Pancreas (tissue), 10 donors: ENCODE measurements around the gene KRI1. TPM values are rescaled to one million over a fixed set of nuclear protein-coding genes. Genes with fewer than 3 reads are reported as not detected.

ENCODE experiments used
- ATAC-seq, 4 donors: fragments of 200-7000 bp; cut with Tn5 transposase; one replicate each; pipeline versions ENCODE4 v1.8.0 to v1.9.1; 2020; ENCODE audit warnings: mild to moderate bottlenecking in 4 of 4, moderate library complexity in 4 of 4
- DNase-seq, 6 donors: peaks; one replicate each; pipeline ENCODE4 v3.0.0-alpha.2; 2020
- FAIRE-seq: peaks from 2 replicates; lab custom pipeline; 2012; peaks lifted over from hg19 to GRCh38; lab: Jason Lieb, UNC
- H3K27ac ChIP-seq, 4 donors: fragments of 200-600 bp; sonication (generic); 1 replicate in 3 of 4; 2 replicates in 1 of 4; pipeline versions ENCODE4 v1.5.0 to v1.8.0; 2020
- H3K27me3 ChIP-seq, 4 donors: fragments of 200-600 bp; one replicate each; pipeline ENCODE4 v1.8.0; 2021
- H3K36me3 ChIP-seq, 3 donors: fragments of 200-600 bp; sonication (generic) in 1 of 3; one replicate each; pipeline versions ENCODE4 v1.5.0 to v1.8.0; 2020 to 2021
- H3K4me1 ChIP-seq, 3 donors: fragments of 200-600 bp; one replicate each; pipeline ENCODE4 v1.8.0; 2021
- H3K4me3 ChIP-seq, 4 donors: fragments of 200-600 bp; sonication (generic) in 2 of 4; one replicate each; pipeline versions ENCODE4 v1.5.0 to v1.8.0; 2020 to 2021
- H3K9me3 ChIP-seq, 4 donors: fragments of 200-600 bp; one replicate each; pipeline ENCODE4 v1.8.0; 2021
- WGBS, 2 donors: extraction: QIAGEN DNeasy Blood & Tissue Kit; methylation state at CpG; one replicate each; pipeline ENCODE4 v1.1.7; 2013; 5-methylcytosine and 5-hydroxymethylcytosine counted together
- intact Hi-C, 3 donors: fragments of 100-400 bp; cut with DNase I; formaldehyde crosslinking; loops; one replicate each; pipeline versions ENCODE4 v1.11.1 to v1.14.2; 2022
- polyA plus RNA-seq, 2 donors: library from polyadenylated mRNA; stranded (reverse); fragments of 200-250 nt; gene quantifications; one replicate each; pipeline ENCODE4 v1.2.3, GENCODE V29; 2013
- total RNA-seq, 6 donors: library from RNA; stranded (reverse); fragmentation: NEBNext Ultra II Directional in 4 of 6; extraction: Animal tissue kit (Norgen Biotek cat#: 25700) in 4 of 6; gene quantifications; one replicate each; pipeline versions ENCODE4 v1.2.1 to v1.2.4, GENCODE V29; 2021 to 2023
- TF ChIP-seq, protein P1 (sequence below), 4 donors: fragments of 200-600 bp; sonication (generic) in 3 of 4; IDR thresholded peaks; one replicate each; pipeline versions ENCODE4 v1.5.0 to v1.8.0; 2021; ENCODE audit warnings: antibody characterized with exemption in 4 of 4
- donor health status: healthy with polysubstance abuse.
- donor health status: DM: no; HTN: no; CAD: no; lungs with moderate emphysema.
- donor health status: DM: no; HTN: no; CAD: no.
- donor health status: control.
- donor health status: control.
- donor health status: Bipolar disorder and iron deficiency.
- donor health status: DM: yes; HTN: yes; CAD: no.
- donor health status: DM: no; HTN: no; CAD: no.
- donor health status: DM: no; HTN: no; CAD: no.
- donor health status: DM: yes; HTN: yes; CAD: no.

KRI1 gene
- total and polyA plus RNA-seq, 8 donors = 8.0 to 41.8 (median 15.3) TPM

- WGBS, 2 donors = 73 to 74% methylated on average over 7 of the region's 7 CpGs
- H3K4me3 ChIP-seq = no peak overlapping the region
- H3K9me3 ChIP-seq = no peaks in the 10 kb centered on the region
- no peaks in the 10 kb centered on the region for H3K4me1 ChIP-seq
- DNase-seq = no peak
- TF ChIP-seq, protein P1, sequence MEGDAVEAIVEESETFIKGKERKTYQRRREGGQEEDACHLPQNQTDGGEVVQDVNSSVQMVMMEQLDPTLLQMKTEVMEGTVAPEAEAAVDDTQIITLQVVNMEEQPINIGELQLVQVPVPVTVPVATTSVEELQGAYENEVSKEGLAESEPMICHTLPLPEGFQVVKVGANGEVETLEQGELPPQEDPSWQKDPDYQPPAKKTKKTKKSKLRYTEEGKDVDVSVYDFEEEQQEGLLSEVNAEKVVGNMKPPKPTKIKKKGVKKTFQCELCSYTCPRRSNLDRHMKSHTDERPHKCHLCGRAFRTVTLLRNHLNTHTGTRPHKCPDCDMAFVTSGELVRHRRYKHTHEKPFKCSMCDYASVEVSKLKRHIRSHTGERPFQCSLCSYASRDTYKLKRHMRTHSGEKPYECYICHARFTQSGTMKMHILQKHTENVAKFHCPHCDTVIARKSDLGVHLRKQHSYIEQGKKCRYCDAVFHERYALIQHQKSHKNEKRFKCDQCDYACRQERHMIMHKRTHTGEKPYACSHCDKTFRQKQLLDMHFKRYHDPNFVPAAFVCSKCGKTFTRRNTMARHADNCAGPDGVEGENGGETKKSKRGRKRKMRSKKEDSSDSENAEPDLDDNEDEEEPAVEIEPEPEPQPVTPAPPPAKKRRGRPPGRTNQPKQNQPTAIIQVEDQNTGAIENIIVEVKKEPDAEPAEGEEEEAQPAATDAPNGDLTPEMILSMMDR (IDR thresholded peaks at IDR 0.05) = no peak
- ATAC-seq = no peak
- no peak for FAIRE-seq
- peaks cover 7 to 62% (median 49%) of the 10 kb centered on the region in 3 donors for H3K36me3 ChIP-seq
- H3K27me3 ChIP-seq = no peaks in the 10 kb centered on the region
- no peak overlapping the region for H3K27ac ChIP-seq
- intact Hi-C loops = no loop called here
Observed at GRCh38 chr19:10555610-10555973, 10.2 kb downstream of the KRI1 start.

DNA sequence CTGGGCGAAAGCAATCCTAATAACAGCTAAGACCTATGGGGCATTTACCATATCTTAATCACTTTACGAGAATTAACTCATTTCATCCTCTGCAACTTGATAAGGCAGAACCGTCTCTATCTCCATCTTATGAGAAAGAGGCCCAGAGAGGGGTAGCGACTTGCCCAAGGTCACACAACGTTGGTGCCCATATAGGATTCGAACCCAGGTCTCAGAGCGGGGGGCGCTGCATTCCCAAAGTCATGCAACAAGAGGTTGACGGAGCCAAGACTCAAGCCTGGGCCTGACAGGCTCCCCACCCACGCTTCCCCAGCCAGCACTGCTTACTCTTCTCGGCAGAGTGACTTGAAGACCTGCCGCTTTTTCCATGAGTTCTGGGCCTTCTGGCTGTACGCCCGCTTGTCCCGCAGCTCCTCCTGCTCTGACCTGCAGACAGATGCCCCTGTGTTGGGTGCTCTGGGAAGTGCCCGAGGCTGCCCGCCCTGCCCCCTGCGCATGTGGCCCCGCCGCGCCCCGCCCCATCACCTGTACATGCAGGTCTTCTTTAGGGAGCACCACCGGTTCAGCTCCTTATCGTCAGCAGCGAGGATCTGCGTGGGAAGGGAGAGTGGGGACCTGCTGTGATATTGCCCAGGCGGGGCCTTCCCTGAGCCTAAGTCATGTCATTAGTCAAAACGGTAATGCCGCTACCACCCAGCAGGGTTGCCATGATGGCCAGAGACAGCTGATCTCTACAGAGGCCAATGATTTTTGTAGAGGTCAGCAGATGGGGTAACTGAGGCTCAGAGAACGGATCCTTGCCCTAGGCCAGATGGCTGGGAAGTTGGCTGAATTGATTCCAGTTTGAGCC, 10.8 kb downstream of the KRI1 start:
- DNase-seq (no peak), FAIRE-seq (no peak), ATAC-seq (no peak)
- H3K9me3 ChIP-seq = no peaks in the 10 kb centered on the region
- intact Hi-C loops = no loop called here
- 83% methylated on average over 29 to 30 of the region's 30 CpGs for WGBS, 2 donors
- no peak overlapping the region for H3K27ac ChIP-seq
- H3K4me3 ChIP-seq = no peak overlapping the region
- H3K4me1 ChIP-seq = no peaks in the 10 kb centered on the region
- TF ChIP-seq, protein P1 (IDR thresholded peaks at IDR 0.05) = no peak
- H3K27me3 ChIP-seq = no peaks in the 10 kb centered on the region
- peaks cover 4 to 62% (median 44%) of the 10 kb centered on the region in 3 donors for H3K36me3 ChIP-seq

DNA sequence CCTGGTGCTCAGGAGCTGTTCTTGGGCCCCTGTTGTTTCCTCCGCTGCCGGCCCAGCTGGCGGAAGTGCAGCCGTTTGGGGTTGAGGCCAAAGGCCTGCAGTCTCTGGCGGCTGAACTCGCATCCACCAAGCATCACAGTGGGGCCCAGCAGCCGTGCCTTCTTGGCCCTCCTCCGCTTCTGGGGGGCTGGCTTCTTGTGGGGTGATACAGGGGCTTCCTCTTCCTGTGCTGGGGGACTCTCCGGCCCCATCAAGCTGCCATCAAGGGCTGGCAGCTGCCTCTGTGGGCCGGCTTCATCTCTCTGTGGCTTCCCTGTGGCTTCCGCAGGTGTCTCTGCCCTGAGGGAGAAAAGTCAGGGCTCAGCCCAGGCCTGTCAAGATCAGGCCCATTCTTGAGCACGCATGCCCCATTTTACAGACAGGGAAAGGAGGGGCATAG, 11.8 kb downstream of the KRI1 start:
- peak in 2 of 6 donors; percentile 51 to 55 for DNase-seq
- intact Hi-C loops = no loop called here
- TF ChIP-seq, protein P1 (IDR thresholded peaks at IDR 0.05) = no peak
- no peak for FAIRE-seq
- 77 to 85% methylated on average over 12 of the region's 12 CpGs for WGBS, 2 donors
- H3K27ac ChIP-seq = no peak overlapping the region
- no peaks in the 10 kb centered on the region for H3K27me3 ChIP-seq
- H3K9me3 ChIP-seq = no peaks in the 10 kb centered on the region
- peaks cover 2 to 58% (median 33%) of the 10 kb centered on the region in 3 donors for H3K36me3 ChIP-seq
- no peaks in the 10 kb centered on the region for H3K4me1 ChIP-seq
- no peak overlapping the region for H3K4me3 ChIP-seq
- ATAC-seq = peak in 1 of 4 donors; percentile 3

DNA sequence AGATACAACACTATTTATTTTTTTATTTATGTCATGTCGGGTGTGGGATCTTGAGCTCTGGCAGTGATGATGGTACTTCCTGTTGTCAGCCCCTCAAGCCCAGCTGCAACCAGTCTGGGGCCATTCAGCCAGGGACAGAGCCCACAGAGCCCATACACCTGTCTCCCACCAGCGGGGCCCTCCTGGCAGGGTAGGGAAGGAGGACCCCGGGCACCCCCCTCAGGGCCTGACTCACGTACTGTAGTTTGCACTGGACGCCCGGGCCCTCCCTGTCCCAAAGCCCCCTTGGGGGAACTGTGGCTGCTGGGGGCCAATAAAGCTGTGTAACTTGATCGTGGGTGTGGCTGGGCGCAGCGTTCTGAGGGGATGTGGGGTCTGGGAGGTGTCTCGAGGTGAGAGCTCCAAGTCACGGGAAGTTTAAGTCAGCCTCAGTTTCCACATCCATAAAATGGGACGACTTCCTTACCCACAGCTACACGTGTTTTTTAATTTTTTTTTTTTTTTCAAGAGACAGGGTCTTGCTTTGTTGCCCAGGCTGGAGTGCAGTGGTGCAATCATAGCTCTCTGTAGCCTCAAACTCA, 12.6 kb downstream of the KRI1 start:
- peak in 2 of 6 donors; percentile 53 to 67 for DNase-seq
- no peaks in the 10 kb centered on the region for H3K4me1 ChIP-seq
- H3K9me3 ChIP-seq = no peaks in the 10 kb centered on the region
- no peak overlapping the region for H3K27ac ChIP-seq
- intact Hi-C loops = no loop called here
- H3K4me3 ChIP-seq = no peak overlapping the region
- TF ChIP-seq, protein P1 (IDR thresholded peaks at IDR 0.05) = no peak
- WGBS, 2 donors = 79 to 84% methylated on average over 13 of the region's 13 CpGs
- H3K27me3 ChIP-seq = no peaks in the 10 kb centered on the region
- peak in 2 of 4 donors; percentile 6 to 7 for ATAC-seq
- peaks cover 2 to 57% (median 31%) of the 10 kb centered on the region in 3 donors for H3K36me3 ChIP-seq
- no peak for FAIRE-seq
